Suprapubic skin (tissue), 3 donors: ENCODE data around the gene KCTD21.

Experiments
- EP300 ChIP-seq: sonication (generic); formaldehyde crosslinking; IDR thresholded peaks from one replicate; pipeline ENCODE4 v1.6.1; 2017; ENCODE audit warnings: antibody characterized with exemption
- POLR2A ChIP-seq, 2 donors: fragments of 450-650 bp; IDR thresholded peaks; one replicate each; pipeline ENCODE4 v1.6.1; 2017; ENCODE audit warnings: antibody characterized with exemption in 2 of 2, mild to moderate bottlenecking in 2 of 2, moderate library complexity in 2 of 2
- TF ChIP-seq, protein P1 (sequence below), 2 donors: fragments of 200-600 bp in 1 of 2; fragments of 450-650 bp in 1 of 2; sonication (generic) in 1 of 2; IDR thresholded peaks; one replicate each; pipeline ENCODE4 v1.5.1; 2016 to 2019; ENCODE audit warnings: antibody characterized with exemption in 2 of 2, mild to moderate bottlenecking in 1 of 2, moderate library complexity in 1 of 2

DNA sequence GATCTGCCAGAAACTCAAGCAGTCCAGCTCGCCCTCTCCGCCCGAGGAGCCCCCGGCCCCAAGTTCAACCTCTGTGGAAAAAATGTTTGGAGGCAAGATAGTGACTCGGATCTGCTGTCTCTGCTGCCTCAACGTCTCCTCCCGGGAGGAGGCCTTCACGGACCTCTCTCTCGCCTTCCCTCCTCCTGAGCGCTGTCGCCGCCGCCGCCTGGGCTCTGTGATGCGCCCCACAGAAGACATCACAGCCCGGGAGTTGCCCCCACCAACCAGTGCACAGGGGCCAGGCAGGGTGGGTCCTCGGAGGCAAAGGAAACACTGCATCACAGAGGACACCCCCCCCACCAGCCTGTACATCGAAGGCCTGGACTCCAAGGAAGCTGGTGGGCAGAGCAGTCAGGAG lies 21.1 kb upstream of the KCTD21 start:
- no peak for TF ChIP-seq POLR2A (IDR thresholded peaks at IDR 0.05)
- TF ChIP-seq, protein P1, sequence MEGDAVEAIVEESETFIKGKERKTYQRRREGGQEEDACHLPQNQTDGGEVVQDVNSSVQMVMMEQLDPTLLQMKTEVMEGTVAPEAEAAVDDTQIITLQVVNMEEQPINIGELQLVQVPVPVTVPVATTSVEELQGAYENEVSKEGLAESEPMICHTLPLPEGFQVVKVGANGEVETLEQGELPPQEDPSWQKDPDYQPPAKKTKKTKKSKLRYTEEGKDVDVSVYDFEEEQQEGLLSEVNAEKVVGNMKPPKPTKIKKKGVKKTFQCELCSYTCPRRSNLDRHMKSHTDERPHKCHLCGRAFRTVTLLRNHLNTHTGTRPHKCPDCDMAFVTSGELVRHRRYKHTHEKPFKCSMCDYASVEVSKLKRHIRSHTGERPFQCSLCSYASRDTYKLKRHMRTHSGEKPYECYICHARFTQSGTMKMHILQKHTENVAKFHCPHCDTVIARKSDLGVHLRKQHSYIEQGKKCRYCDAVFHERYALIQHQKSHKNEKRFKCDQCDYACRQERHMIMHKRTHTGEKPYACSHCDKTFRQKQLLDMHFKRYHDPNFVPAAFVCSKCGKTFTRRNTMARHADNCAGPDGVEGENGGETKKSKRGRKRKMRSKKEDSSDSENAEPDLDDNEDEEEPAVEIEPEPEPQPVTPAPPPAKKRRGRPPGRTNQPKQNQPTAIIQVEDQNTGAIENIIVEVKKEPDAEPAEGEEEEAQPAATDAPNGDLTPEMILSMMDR (IDR thresholded peaks at IDR 0.05) = no peak
- no peak for TF ChIP-seq EP300
